OCI-LY1 (cell line): ENCODE data around the gene APC.

Source experiments
- H2AFZ ChIP-seq: fragments of 200-600 bp; sonication (generic), shearing (Covaris generic); 2 replicates; pipeline ENCODE4 v1.6.0; 2014; ENCODE audit warnings: antibody characterized with exemption, mild to moderate bottlenecking, low read length
- H3F3A ChIP-seq: fragments of 200-600 bp; sonication (generic), shearing (Covaris generic); 2 replicates; pipeline ENCODE4 v1.6.0; 2014; ENCODE audit warnings: mild to moderate bottlenecking, antibody characterized with exemption, low read length, moderate library complexity; ENCODE audit not compliant: insufficient read depth
- H3K27ac ChIP-seq: fragments of 200-600 bp; sonication (generic); 2 replicates; pipeline ENCODE4 v1.5.1; 2014; ENCODE audit warnings: low read length, mixed run types, mild to moderate bottlenecking, low read depth; ENCODE audit not compliant: poor library complexity, severe bottlenecking
- H3K27me3 ChIP-seq: fragments of 200-600 bp; sonication (generic); 2 replicates; pipeline ENCODE4 v1.6.0; 2014; ENCODE audit warnings: antibody characterized with exemption, mild to moderate bottlenecking, low read length, moderate library complexity; ENCODE audit not compliant: insufficient read depth
- H3K36me3 ChIP-seq: fragments of 200-600 bp; sonication (generic); 2 replicates; pipeline ENCODE4 v1.6.1; 2014; ENCODE audit warnings: mild to moderate bottlenecking, antibody characterized with exemption, low read length, moderate library complexity, mixed read lengths; ENCODE audit not compliant: insufficient read depth
- H3K4me1 ChIP-seq: fragments of 200-600 bp; sonication (generic); 2 replicates; pipeline ENCODE4 v1.5.1; 2014; ENCODE audit warnings: mild to moderate bottlenecking, low read length, moderate library complexity; ENCODE audit not compliant: insufficient read depth, severe bottlenecking
- H3K4me2 ChIP-seq: fragments of 200-600 bp; sonication (generic), shearing (Covaris generic); 2 replicates; pipeline ENCODE4 v1.6.1; 2014; ENCODE audit warnings: low read length
- H3K4me3 ChIP-seq: fragments of 200-600 bp; sonication (generic); 2 replicates; pipeline ENCODE4 v1.5.1; 2014; ENCODE audit warnings: low read length, low read depth, mild to moderate bottlenecking, mixed read lengths; ENCODE audit not compliant: poor library complexity, severe bottlenecking
- H3K79me2 ChIP-seq: fragments of 200-600 bp; shearing (Covaris generic); 2 replicates; pipeline ENCODE4 v1.6.1; 2016; ENCODE audit warnings: mixed run types, low read length, mixed read lengths; ENCODE audit not compliant: insufficient read depth
- H3K9ac ChIP-seq: fragments of 200-600 bp; sonication (generic), shearing (Covaris generic); 2 replicates; pipeline ENCODE4 v1.6.1; 2014; ENCODE audit warnings: mild to moderate bottlenecking, low read length, mixed read lengths
- H3K9me2 ChIP-seq: fragments of 200-600 bp; sonication (generic), shearing (Covaris generic); 2 replicates; pipeline ENCODE4 v1.6.1; 2014; ENCODE audit warnings: low read depth, mild to moderate bottlenecking, low read length, mixed read lengths
- H3K9me3 ChIP-seq: fragments of 200-600 bp; shearing (Covaris generic); 2 replicates; pipeline ENCODE4 v1.6.1; 2014; ENCODE audit warnings: low read length, mixed read lengths
- H4K20me1 ChIP-seq: fragments of 200-600 bp; sonication (generic), shearing (Covaris generic); 2 replicates; pipeline ENCODE4 v1.6.0; 2016; ENCODE audit warnings: mild to moderate bottlenecking, low read length; ENCODE audit not compliant: insufficient read depth
- CTCF ChIP-seq: fragments of 200-600 bp; sonication (generic), shearing (Covaris generic); IDR thresholded peaks from 2 replicates; pipeline ENCODE4 v1.5.1; 2017; ENCODE audit warnings: mild to moderate bottlenecking, antibody characterized with exemption, low read length, moderate library complexity, mixed read lengths
- EZH2 ChIP-seq: fragments of 200-600 bp; sonication (generic), shearing (Covaris generic); IDR thresholded peaks from 2 replicates; pipeline ENCODE4 v1.8.0; 2017; ENCODE audit warnings: borderline replicate concordance, mixed run types, mild to moderate bottlenecking, antibody characterized with exemption, low read length, moderate library complexity, mixed read lengths

Gene APC

GRCh38 chr5:112799661-112800060, 62.0 kb downstream of the APC start:
- no peak overlapping the region for H3K4me3 ChIP-seq
- no peaks in the 10 kb centered on the region for H3K9me2 ChIP-seq
- H3K9ac ChIP-seq: no peak overlapping the region
- no peak overlapping the region for H3K27ac ChIP-seq
- no peak overlapping the region for H3K4me2 ChIP-seq
- H3F3A ChIP-seq: no peaks in the 10 kb centered on the region
- H3K9me3 ChIP-seq: no peaks in the 10 kb centered on the region
- no peak overlapping the region for H2AFZ ChIP-seq
- peaks cover 65% of the 10 kb centered on the region for H3K36me3 ChIP-seq
- H3K79me2 ChIP-seq: no peaks in the 10 kb centered on the region
- H3K27me3 ChIP-seq: no peaks in the 10 kb centered on the region
- H4K20me1 ChIP-seq: no peaks in the 10 kb centered on the region
- TF ChIP-seq EZH2: no peak
- peaks cover 15% of the 10 kb centered on the region for H3K4me1 ChIP-seq

- no peak overlapping the region for H3K4me2 ChIP-seq
- no peak overlapping the region for H3K27ac ChIP-seq
- no peak overlapping the region for H2AFZ ChIP-seq
- TF ChIP-seq EZH2 (no peak), CTCF (no peak)
- no peaks in the 10 kb centered on the region for H4K20me1 ChIP-seq
- H3K9me2 ChIP-seq: no peaks in the 10 kb centered on the region
- H3K4me1 ChIP-seq: peaks cover 7% of the 10 kb centered on the region
- no peaks in the 10 kb centered on the region for H3F3A ChIP-seq
- H3K79me2 ChIP-seq: no peaks in the 10 kb centered on the region
- no peaks in the 10 kb centered on the region for H3K27me3 ChIP-seq
- H3K9me3 ChIP-seq: no peaks in the 10 kb centered on the region
- no peak overlapping the region for H3K9ac ChIP-seq
- H3K36me3 ChIP-seq: peaks cover 63% of the 10 kb centered on the region
- H3K4me3 ChIP-seq: no peak overlapping the region
Observed at GRCh38 chr5:112800891-112801290, 63.2 kb downstream of the APC start.

GRCh38 chr5:112811023-112811422, 73.3 kb downstream of the APC start:
- Histone ChIP-seq H3K9me2 (no peaks in the 10 kb centered on the region), H3K9me3 (no peaks in the 10 kb centered on the region), H3F3A (no peaks in the 10 kb centered on the region), H3K27ac (no peak overlapping the region), H3K79me2 (no peaks in the 10 kb centered on the region), H3K4me2 (no peak overlapping the region), H3K9ac (no peak overlapping the region), H2AFZ (no peak overlapping the region), H3K36me3 (peaks cover 45% of the 10 kb centered on the region), H3K4me3 (no peak overlapping the region), H4K20me1 (no peaks in the 10 kb centered on the region), H3K27me3 (no peaks in the 10 kb centered on the region), H3K4me1 (peaks cover 5% of the 10 kb centered on the region)
- TF ChIP-seq EZH2: no peak
- TF ChIP-seq CTCF: no peak

- Histone ChIP-seq H3K4me3 (no peak overlapping the region), H3K27ac (no peak overlapping the region), H4K20me1 (no peaks in the 10 kb centered on the region), H3K9me2 (no peaks in the 10 kb centered on the region), H3K4me2 (no peak overlapping the region), H3K9ac (no peak overlapping the region), H3K4me1 (peaks cover 5% of the 10 kb centered on the region), H2AFZ (no peak overlapping the region), H3K79me2 (no peaks in the 10 kb centered on the region), H3K27me3 (no peaks in the 10 kb centered on the region), H3F3A (no peaks in the 10 kb centered on the region), H3K9me3 (no peaks in the 10 kb centered on the region), H3K36me3 (peaks cover 47% of the 10 kb centered on the region)
- TF ChIP-seq CTCF (no peak), EZH2 (no peak)
Observed at GRCh38 chr5:112812549-112812948, 74.9 kb downstream of the APC start.
